ENCODE measurements around the gene AGAP2. TPM values are rescaled to one million over a fixed set of nuclear protein-coding genes. Genes with fewer than 3 reads are reported as not detected.
A peak's percentile ranks its signal among the peaks of the same experiment; 100 is the strongest.

Gene AGAP2
- polyA plus RNA-seq, 3 donors: 0.77 to 3.1 (median 2.2) TPM

GRCh38 chr12:57771236-57771872, 32.8 kb upstream of the AGAP2 start:
- WGBS, 3 donors: 3% methylated on average over 16 of the region's 16 CpGs
- H3K27ac ChIP-seq (ENCODE audit: low read depth, low read length): peak overlapping the region; percentile 59

DNA sequence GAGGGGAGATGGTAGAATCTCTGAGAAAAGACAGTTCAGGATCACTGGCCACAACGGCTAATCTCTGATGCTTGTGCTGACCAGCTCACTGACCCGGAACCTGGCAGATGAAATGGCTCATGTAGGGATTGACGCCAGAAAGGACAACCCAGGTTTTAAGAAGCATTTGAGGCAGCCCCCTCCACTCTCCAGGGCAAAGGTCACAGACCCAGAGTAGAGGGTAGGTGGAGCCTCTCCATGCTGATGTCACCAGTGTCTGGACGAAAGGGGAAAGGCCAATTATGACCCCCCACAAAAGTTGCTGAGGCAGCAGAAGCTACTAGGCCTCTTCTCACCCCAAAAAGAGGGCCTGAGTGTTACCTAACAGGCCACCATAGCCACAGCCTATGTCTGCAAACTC, 32.2 kb upstream of the AGAP2 start:
- H3K27ac ChIP-seq (ENCODE audit: low read depth, low read length): no peak overlapping the region
- 85 to 92% (median 87%) methylated on average over 4 of the region's 4 CpGs for WGBS, 3 donors

DNA sequence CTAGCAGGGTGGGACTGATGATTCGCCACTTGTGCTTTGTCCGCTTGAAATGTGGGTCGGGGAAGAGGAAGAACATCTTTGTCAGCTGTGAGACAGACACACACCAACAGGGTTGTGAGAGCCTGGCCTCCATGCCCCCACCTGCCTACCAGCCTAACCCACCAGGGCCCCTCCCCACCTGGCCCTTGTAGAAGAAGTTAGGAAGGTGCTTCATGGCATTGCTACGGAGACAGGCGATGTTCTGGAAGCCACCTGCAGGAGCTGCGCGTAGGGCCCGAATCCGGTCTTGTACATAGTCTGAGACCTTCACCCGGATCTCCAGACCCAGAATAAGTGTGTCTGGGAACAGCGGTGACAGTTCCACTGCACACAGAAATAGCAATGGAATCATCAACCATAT, 31.1 kb upstream of the AGAP2 start:
- WGBS, 3 donors: 95 to 98% (median 96%) methylated on average over 11 of the region's 11 CpGs
- no peak overlapping the region for H3K27ac ChIP-seq (ENCODE audit: low read depth, low read length)

DNA sequence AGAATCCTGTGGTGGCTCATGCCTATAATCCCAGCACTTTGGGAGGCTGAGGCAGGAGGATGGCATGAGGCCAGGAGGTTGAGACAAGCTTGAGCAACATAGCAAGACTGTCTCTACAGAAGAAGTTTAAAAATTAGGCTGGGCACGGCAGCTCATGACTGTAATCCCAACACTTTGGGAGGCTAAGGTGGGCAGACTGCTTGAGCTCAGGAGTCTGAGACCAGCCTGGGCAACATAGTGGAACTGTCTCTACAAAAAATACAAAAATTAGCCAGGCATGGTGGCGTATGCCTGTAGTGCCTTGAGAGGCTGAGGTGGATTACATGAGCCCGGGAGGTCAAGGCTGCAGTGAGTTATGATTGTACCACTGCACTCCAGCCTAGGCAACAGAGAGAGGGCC, 29.3 kb upstream of the AGAP2 start:
- 88 to 94% (median 93%) methylated on average over 3 of the region's 3 CpGs for WGBS, 3 donors
- H3K27ac ChIP-seq (ENCODE audit: low read depth, low read length): no peak overlapping the region

DNA sequence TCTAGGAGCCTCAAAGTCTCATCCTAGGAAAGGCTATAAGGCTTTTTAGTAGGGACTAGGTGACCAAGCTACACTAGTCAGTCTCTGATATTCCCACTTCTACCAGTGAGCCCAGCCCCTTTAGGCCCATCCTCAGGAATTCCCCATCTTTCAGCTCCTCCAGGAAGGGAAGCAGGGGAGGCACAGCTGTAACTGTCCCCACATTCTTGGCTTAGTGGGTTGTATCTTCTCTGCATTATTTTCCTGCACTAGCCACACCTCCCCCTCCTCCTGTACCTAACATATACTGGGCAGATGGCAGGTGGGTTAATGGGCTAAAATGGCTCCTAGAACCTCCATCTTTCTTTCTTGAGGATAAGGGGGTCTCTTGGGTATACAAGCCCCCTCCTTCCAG, 28.8 kb upstream of the AGAP2 start:
- no peak overlapping the region for H3K27ac ChIP-seq (ENCODE audit: low read depth, low read length)

GRCh38 chr12:57766464-57767304, 28.1 kb upstream of the AGAP2 start, which contains the start of gene CYP27B1:
CYP27B1 (minus strand) TSS chr12:57767078; CDS start chr12:57767041, 37 bp downstream.
- WGBS, 3 donors: 5 to 8% (median 8%) methylated on average over 38 of the region's 38 CpGs
- H3K27ac ChIP-seq (ENCODE audit: low read depth, low read length): no peak within 1 kb of the TSS

DNA sequence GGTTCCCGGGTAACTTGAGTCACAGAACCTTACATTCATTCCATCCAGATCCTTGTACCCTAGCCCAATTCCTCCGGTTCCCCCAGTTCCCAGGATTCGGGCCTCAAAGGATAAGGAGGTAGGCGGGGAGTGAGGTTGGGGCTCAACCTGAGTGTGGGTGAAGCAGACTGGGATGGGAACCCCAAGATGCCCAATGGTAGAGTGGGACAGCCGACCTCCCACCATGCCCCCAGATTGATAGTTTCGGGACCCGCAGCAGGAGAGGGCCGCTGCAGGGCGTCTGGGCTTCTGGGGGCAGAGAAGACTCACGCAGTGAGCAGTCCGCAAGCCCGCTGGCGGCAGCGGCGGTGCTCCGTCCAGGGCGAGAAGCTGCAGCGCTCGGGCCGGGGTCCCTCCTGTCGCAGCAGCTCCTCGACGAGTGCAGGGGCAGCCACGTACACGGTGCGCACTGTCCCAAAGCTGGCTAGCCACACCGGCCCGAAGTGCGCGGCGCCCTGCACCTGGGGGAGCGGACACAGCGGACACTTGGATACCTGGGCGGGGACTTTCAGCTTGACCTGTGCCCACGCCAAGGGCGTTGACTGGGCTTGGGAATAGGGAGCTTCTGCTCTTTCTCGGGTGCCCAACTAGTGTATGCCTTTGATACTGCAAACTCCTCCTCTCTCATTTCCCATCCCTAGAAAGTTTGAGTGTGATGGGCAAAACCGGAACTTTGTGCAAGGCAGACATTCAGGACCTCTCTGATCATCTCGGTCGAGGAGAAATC, 27.3 kb upstream of the AGAP2 start:
- 1 to 4% (median 2%) methylated on average over 40 of the region's 40 CpGs for WGBS, 3 donors
- H3K27ac ChIP-seq (ENCODE audit: low read depth, low read length): no peak overlapping the region

DNA sequence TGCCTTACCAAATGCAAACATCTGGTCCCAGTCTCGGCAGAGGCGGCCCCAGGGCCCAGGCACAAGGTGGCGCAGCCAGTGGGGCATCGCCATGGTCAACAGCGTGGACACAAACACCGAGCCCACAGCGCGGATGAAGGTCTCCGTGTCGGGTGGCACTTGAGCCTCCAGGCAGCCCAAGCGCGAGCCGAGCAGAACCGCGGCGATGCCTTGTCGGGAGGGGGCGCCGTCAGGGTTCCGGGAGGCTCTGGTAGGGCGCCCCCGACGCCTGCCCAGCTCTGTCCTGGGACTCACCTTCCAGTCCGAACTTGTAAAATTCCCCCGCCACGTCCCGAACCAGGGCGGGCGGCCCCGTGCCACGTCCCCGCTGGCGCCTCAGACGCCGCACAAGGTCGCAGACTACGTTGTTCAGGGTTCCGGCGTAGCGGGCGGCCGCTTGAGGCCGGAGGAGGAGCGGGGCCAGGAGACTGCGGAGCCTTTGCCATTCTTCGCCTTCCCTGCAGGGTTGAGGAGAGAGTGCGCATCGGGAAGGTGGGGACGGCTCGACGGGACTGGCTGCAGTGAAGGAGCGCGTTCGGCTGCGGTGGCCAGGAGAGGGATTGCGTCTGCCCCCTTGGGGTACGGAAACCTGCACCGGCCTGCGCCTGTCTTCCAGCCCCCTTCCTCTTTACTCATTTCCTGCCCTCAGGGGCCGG, 26.6 kb upstream of the AGAP2 start:
- no peak overlapping the region for H3K27ac ChIP-seq (ENCODE audit: low read depth, low read length)
- WGBS, 3 donors: 0 to 2% (median 1%) methylated on average over 57 to 60 of the region's 60 CpGs

GRCh38 chr12:57764662-57765002, 26.1 kb upstream of the AGAP2 start:
- H3K27ac ChIP-seq (ENCODE audit: low read depth, low read length): no peak overlapping the region
- WGBS, 3 donors: 7 to 18% (median 17%) methylated on average over 17 of the region's 17 CpGs

- 70 to 81% (median 76%) methylated on average over 6 of the region's 6 CpGs for WGBS, 3 donors
- H3K27ac ChIP-seq (ENCODE audit: low read depth, low read length): no peak overlapping the region
These were observed 25.5 kb upstream of the AGAP2 start for GRCh38 chr12:57763881-57764661.

DNA sequence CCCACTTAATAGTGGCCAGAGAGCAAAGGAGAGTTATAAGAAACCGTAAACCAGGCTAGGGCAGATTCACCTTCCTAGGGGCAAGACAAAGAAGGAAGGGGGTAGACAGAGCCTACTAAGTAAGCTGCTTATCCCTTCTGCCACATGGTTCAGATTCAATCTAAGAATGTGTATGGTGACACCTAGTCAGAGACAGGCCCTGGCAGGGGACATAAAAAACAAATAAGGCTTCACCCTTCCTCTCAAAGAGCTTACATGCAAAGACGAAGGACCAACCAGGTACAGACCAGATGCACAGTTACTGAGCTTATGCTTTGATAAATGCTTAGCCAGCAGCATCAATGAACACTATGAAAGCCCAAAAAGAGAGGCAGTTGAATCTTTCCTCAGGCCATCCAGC, 23.9 kb upstream of the AGAP2 start:
- WGBS, 3 donors: 93 to 96% (median 94%) methylated on average over 2 of the region's 2 CpGs
- H3K27ac ChIP-seq (ENCODE audit: low read depth, low read length): no peak overlapping the region

DNA sequence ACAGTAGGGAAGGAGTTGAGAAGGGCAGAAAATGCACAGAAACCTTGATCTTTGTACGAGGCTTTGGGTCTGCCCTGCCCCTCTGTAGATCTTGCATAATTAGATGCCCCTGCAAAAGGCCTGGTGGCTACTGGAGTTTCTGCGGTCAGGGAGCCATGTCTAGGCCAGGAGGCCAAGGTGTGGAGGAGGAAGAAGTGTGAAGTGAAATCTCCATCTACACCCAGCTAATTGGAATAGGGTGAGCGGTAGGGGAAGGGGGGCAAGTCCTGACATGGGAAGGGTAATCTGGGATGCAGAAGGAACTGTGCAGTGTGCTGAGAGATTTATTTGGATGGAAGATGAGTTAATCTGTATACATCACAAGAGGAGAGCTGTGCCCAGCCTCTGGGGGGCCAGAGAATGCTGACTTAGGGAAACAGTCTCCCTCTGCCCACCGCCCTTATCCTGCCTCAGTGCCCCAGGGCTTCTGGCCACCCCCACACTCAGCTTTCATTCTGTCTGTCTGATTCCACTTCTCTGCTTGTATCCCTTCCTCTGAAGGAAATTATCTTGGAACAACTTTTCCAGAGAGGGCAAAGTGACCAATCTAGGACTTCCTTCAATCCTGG, 23.0 kb upstream of the AGAP2 start:
- 92 to 96% (median 94%) methylated on average over 4 of the region's 4 CpGs for WGBS, 3 donors
- no peak overlapping the region for H3K27ac ChIP-seq (ENCODE audit: low read depth, low read length)

- 89 to 93% (median 93%) methylated on average over 3 of the region's 3 CpGs for WGBS, 3 donors
- no peak overlapping the region for H3K27ac ChIP-seq (ENCODE audit: low read depth, low read length)
These were observed 21.9 kb upstream of the AGAP2 start for GRCh38 chr12:57760347-57760982.

- H3K27ac ChIP-seq (ENCODE audit: low read depth, low read length): no peak overlapping the region
- 22 to 45% (median 42%) methylated on average over 3 of the region's 3 CpGs for WGBS, 3 donors
These were observed 20.9 kb upstream of the AGAP2 start for GRCh38 chr12:57759360-57759980.

DNA sequence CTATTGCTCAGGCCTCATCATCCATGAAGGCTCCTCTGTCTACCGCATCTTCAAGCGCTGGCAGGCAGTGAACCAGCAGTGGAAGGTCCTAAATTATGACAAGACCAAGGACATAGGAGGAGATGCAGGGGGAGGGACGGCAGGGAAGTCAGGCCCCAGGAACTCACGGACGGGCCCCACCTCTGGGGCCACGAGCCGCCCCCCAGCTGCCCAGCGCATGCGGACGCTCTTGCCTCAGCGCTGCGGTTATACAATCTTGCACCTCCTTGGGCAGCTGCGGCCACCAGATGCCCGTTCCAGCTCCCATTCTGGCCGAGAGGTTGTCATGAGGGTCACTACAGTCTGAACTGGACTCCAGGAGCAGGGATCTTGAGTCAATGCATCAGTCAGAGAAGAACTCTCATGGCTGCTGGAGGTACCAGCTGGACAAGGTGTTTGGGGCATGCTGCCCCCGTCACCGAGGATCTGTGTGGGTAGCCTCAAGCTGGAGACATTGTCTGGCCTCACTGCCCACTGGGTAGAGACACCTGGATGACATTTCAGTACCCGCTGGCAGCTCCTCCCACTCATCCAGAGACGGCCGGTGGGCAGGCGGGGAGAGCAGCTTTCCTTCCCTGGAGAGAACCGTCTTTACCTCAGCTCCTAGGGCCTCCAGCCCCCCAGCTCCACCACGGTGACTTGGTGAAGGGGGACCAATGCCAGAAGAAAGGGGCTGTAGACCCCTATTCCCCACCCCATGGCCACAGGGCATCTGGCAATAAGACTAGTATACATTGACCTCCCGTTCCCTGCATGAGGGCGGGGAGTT, 20.2 kb upstream of the AGAP2 start:
- no peak overlapping the region for H3K27ac ChIP-seq (ENCODE audit: low read depth, low read length)
- 91 to 97% (median 94%) methylated on average over 25 of the region's 25 CpGs for WGBS, 3 donors

DNA sequence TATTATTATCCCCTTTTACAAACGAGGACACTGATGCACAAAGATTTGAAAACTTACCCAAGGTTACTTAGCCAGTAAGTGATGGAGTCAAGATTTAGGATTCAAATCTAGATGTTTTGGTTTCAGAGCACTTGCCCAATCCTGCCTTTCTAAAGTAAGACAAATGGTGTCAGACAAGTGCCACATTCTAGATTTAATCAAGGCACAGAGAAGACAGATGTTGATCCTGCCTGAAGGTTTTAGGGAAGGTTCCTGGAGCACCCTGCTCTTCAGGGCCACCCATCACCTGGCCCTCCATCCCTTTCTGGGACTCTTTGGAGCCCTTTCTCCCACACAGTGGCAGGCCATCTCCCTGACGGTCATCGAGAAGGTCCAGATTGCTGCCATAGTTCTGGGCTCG, 19.2 kb upstream of the AGAP2 start:
- WGBS, 3 donors: 95 to 96% (median 95%) methylated on average over 4 of the region's 4 CpGs
- no peak overlapping the region for H3K27ac ChIP-seq (ENCODE audit: low read depth, low read length)
